Fibroblast of lung (primary cell): ENCODE measurements around the gene DIS3L2.

ENCODE experiments used
- EZH2 ChIP-seq: IDR thresholded peaks from 2 replicates; pipeline ENCODE4 v1.5.1; 2012; ENCODE audit warnings: low read length, control low read depth, mild to moderate bottlenecking; ENCODE audit errors: missing control alignments
- TF ChIP-seq, protein P1 (sequence below), 2 donors: IDR thresholded peaks in 1 of 2; conservative IDR thresholded peaks in 1 of 2; 1 replicate in 1 of 2; 2 replicates in 1 of 2; pipeline ENCODE4 v1.5.1; 2011 to 2012; ENCODE audit warnings: low read length in 2 of 2, control low read depth in 1 of 2, inconsistent platforms in 1 of 2, low read depth in 1 of 2, mild to moderate bottlenecking in 1 of 2

DNA sequence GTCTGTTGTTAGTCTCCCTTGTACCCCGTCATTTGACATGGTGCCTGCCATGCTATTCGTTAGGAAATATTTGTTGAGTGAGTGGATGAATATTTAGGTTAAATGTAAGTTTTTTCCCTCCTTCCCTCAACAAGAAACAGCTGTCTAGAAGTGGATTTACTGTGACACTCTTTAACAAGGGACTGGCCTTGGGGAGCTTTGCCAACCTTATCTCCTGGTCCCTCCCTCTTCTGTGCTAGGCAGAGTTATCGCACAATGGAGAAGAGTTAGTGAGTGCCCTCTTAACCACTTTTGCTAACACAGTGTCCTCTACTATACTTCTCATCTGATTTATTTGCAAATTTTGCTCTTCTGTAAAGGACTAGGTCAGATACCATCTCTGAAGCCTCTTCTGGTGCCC is 61.2 kb downstream of the DIS3L2 start:
- TF ChIP-seq, protein P1, sequence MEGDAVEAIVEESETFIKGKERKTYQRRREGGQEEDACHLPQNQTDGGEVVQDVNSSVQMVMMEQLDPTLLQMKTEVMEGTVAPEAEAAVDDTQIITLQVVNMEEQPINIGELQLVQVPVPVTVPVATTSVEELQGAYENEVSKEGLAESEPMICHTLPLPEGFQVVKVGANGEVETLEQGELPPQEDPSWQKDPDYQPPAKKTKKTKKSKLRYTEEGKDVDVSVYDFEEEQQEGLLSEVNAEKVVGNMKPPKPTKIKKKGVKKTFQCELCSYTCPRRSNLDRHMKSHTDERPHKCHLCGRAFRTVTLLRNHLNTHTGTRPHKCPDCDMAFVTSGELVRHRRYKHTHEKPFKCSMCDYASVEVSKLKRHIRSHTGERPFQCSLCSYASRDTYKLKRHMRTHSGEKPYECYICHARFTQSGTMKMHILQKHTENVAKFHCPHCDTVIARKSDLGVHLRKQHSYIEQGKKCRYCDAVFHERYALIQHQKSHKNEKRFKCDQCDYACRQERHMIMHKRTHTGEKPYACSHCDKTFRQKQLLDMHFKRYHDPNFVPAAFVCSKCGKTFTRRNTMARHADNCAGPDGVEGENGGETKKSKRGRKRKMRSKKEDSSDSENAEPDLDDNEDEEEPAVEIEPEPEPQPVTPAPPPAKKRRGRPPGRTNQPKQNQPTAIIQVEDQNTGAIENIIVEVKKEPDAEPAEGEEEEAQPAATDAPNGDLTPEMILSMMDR (conservative IDR thresholded peaks at IDR 0.05 in 1 of 2, IDR thresholded peaks at IDR 0.05 in 1 of 2; ENCODE audit: low read depth in 1 of 2, low read length in 2 of 2), result no peak
- TF ChIP-seq EZH2, result no peak
